AG09309 (cell line): Measurements from ENCODE around the gene HMGA1.

Experiments used
- DNase-seq: peaks from one replicate; pipeline ENCODE4 v3.0.0-alpha.2; 2010; ENCODE audit warnings: low read depth
- H3K4me3 ChIP-seq: 2 replicates; pipeline ENCODE4 v1.5.1; 2011; ENCODE audit warnings: mild to moderate bottlenecking, low read depth, low read length, moderate library complexity; ENCODE audit not compliant: control insufficient read depth
- TF ChIP-seq, protein P1 (sequence below): IDR thresholded peaks from 2 replicates; pipeline ENCODE4 v1.5.1; 2011; ENCODE audit warnings: mild to moderate bottlenecking, low read depth, low read length, inconsistent platforms; ENCODE audit not compliant: insufficient read depth, control insufficient read depth; ENCODE audit errors: missing control alignments

HMGA1 gene

GRCh38 chr6:34280216-34280615 lies 43.5 kb downstream of the HMGA1 start:
- TF ChIP-seq, protein P1, sequence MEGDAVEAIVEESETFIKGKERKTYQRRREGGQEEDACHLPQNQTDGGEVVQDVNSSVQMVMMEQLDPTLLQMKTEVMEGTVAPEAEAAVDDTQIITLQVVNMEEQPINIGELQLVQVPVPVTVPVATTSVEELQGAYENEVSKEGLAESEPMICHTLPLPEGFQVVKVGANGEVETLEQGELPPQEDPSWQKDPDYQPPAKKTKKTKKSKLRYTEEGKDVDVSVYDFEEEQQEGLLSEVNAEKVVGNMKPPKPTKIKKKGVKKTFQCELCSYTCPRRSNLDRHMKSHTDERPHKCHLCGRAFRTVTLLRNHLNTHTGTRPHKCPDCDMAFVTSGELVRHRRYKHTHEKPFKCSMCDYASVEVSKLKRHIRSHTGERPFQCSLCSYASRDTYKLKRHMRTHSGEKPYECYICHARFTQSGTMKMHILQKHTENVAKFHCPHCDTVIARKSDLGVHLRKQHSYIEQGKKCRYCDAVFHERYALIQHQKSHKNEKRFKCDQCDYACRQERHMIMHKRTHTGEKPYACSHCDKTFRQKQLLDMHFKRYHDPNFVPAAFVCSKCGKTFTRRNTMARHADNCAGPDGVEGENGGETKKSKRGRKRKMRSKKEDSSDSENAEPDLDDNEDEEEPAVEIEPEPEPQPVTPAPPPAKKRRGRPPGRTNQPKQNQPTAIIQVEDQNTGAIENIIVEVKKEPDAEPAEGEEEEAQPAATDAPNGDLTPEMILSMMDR, result no peak
- H3K4me3 ChIP-seq, result no peak overlapping the region

GRCh38 chr6:34281702-34282334 lies 45.1 kb downstream of the HMGA1 start:
- TF ChIP-seq, protein P1, result no peak
- no peak for DNase-seq
- no peak overlapping the region for H3K4me3 ChIP-seq

More at GRCh38 chr6:34280216-34280615, 43.5 kb downstream of the HMGA1 start:
- no peak for DNase-seq

GRCh38 chr6:34284563-34285447 lies 48.1 kb downstream of the HMGA1 start:
- DNase-seq, result peak; percentile 50

DNA sequence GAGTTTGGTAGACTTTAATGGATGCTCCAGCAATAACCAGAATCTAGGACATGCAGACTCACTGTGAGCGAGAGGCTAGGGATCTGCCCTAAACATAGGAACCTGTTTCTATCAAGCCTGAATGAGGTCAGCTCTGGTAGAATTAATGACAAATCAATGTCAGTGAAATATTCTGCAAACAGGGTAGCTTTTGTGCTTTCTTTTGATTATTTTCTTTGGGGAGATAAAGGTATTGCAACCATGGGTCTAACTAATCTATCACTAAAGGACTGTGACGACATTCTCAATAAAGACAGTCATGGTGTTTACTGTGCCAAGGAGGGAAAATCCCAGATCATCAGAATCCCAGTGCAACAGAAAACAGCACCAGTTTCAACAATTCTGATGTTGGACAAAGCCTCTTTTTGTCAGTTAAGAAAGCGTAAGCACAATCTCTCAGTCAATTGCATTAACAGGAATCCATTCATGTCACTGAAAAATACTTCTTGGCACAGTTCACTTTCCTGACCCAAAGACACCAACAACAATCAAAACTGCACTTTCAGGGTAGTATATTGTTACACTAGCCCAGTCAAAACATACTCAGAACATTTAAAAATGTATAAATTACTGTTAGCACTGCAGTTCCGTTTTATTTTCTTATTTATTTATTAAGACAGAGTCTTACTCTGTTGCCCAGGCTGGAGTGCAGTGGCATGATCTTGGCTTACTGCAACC lies 48.9 kb downstream of the HMGA1 start:
- H3K4me3 ChIP-seq, result no peak overlapping the region
- no peak for DNase-seq
- TF ChIP-seq, protein P1, result no peak

More at GRCh38 chr6:34284563-34285447, 48.1 kb downstream of the HMGA1 start:
- H3K4me3 ChIP-seq, result no peak overlapping the region
- TF ChIP-seq, protein P1, result no peak

- DNase-seq, result no peak
- TF ChIP-seq, protein P1, result no peak
- H3K4me3 ChIP-seq, result no peak overlapping the region
These were observed 51.9 kb downstream of the HMGA1 start for GRCh38 chr6:34288581-34288980.

DNA sequence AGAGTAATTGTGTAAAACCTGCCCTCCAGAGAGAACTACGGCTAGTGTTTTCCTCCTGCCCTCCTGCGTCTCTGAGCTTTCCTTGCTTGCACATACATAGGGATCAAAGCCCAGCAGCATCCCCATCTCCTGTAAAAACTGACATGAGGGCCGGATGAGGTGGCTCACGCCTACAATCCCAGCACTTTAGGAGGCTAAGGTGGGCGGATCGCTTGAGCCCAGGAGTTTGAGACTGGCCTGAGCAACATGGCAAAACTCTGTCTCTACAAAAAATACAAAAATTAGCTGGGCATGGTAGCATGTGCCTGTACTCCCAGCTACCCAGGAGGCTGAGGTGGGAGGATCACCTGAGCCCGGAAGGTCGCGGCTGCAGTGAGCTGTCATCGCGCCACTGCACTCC lies 52.5 kb downstream of the HMGA1 start:
- no peak overlapping the region for H3K4me3 ChIP-seq
- TF ChIP-seq, protein P1, result no peak

More for the DNA sequence above, 52.5 kb downstream of the HMGA1 start:
- DNase-seq, result no peak
